Measurements from ENCODE around the gene RTKN.

DNA sequence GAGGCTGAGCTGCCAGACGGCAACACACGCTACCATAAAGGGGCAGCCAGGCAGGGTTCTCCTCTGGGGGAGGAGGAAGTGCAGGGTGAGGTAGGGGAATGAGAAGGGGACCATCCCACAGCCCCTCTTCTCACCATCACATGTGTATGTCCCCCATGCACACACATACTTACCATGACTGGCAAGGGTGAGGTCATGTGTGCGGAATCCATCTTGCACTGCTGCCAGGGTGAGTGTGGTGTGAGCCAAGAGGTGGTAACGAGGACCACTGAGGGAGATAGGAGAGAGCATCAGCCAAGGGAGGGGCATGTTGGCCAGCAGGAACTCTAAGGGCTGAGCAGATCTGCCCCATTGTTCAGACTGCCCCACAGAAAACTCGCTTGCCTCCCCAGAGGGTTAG, 13.1 kb downstream of the RTKN start:
- TF ChIP-seq, protein P1, sequence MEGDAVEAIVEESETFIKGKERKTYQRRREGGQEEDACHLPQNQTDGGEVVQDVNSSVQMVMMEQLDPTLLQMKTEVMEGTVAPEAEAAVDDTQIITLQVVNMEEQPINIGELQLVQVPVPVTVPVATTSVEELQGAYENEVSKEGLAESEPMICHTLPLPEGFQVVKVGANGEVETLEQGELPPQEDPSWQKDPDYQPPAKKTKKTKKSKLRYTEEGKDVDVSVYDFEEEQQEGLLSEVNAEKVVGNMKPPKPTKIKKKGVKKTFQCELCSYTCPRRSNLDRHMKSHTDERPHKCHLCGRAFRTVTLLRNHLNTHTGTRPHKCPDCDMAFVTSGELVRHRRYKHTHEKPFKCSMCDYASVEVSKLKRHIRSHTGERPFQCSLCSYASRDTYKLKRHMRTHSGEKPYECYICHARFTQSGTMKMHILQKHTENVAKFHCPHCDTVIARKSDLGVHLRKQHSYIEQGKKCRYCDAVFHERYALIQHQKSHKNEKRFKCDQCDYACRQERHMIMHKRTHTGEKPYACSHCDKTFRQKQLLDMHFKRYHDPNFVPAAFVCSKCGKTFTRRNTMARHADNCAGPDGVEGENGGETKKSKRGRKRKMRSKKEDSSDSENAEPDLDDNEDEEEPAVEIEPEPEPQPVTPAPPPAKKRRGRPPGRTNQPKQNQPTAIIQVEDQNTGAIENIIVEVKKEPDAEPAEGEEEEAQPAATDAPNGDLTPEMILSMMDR (IDR thresholded peaks at IDR 0.05; ENCODE audit: poor library complexity), result no peak
- no peak for TF ChIP-seq EZH2 (IDR thresholded peaks at IDR 0.05; ENCODE audit: borderline replicate concordance)
